ENCODE data around the gene LRMDA. TPM values are rescaled to one million over a fixed set of nuclear protein-coding genes. Genes with fewer than 3 reads are reported as not detected.
"Not testable (repeated sequence)": the region's sequence is repeated elsewhere in the genome, so short reads cannot be mapped to it uniquely, and the experiment has no call there.

Gene LRMDA
- total RNA-seq, 1 experiment from 2014 or later: 0.24 TPM

- H3K9me3 ChIP-seq (replicated peaks): no peaks in the 10 kb centered on the region
Measured at GRCh38 chr10:76127984-76128589, 696.7 kb downstream of the LRMDA start.

GRCh38 chr10:76129213-76129612 is 697.8 kb downstream of the LRMDA start:
- H3K4me1 ChIP-seq: no peaks in the 10 kb centered on the region
- DNase-seq: no peak
- no peaks in the 10 kb centered on the region for H3K27me3 ChIP-seq
- H3K27ac ChIP-seq: no peak overlapping the region
- H3K4me3 ChIP-seq: no peak overlapping the region
- H3K36me3 ChIP-seq: no peaks in the 10 kb centered on the region
- no peaks in the 10 kb centered on the region for H3K9me3 ChIP-seq (replicated peaks)

More at GRCh38 chr10:76127984-76128589, 696.7 kb downstream of the LRMDA start:
- Histone ChIP-seq H3K4me3 (no peak overlapping the region), H3K4me1 (no peaks in the 10 kb centered on the region), H3K36me3 (no peaks in the 10 kb centered on the region), H3K27me3 (no peaks in the 10 kb centered on the region), H3K27ac (no peak overlapping the region)
- no peak for DNase-seq

GRCh38 chr10:76130892-76131291 is 699.5 kb downstream of the LRMDA start:
- no peak overlapping the region for H3K27ac ChIP-seq
- H3K9me3 ChIP-seq (replicated peaks): no peaks in the 10 kb centered on the region
- no peak overlapping the region for H3K4me3 ChIP-seq
- no peak for DNase-seq
- no peaks in the 10 kb centered on the region for H3K36me3 ChIP-seq
- H3K4me1 ChIP-seq: no peaks in the 10 kb centered on the region
- H3K27me3 ChIP-seq: no peaks in the 10 kb centered on the region

- no peak for DNase-seq
- Histone ChIP-seq H3K27me3 (no peaks in the 10 kb centered on the region), H3K4me3 (no peak overlapping the region), H3K4me1 (no peaks in the 10 kb centered on the region), H3K9me3 (replicated peaks) (no peaks in the 10 kb centered on the region), H3K36me3 (no peaks in the 10 kb centered on the region), H3K27ac (no peak overlapping the region)
Measured at GRCh38 chr10:76133597-76134255, 702.3 kb downstream of the LRMDA start.

- Histone ChIP-seq H3K4me3 (no peak overlapping the region), H3K27ac (no peak overlapping the region), H3K36me3 (no peaks in the 10 kb centered on the region), H3K27me3 (no peaks in the 10 kb centered on the region), H3K4me1 (no peaks in the 10 kb centered on the region), H3K9me3 (replicated peaks) (no peaks in the 10 kb centered on the region)
- no peak for DNase-seq
Measured at GRCh38 chr10:76136961-76137360, 705.5 kb downstream of the LRMDA start.

GRCh38 chr10:76138286-76138685 is 706.9 kb downstream of the LRMDA start:
- Histone ChIP-seq H3K27ac (no peak overlapping the region), H3K27me3 (no peaks in the 10 kb centered on the region), H3K9me3 (replicated peaks) (no peaks in the 10 kb centered on the region), H3K36me3 (no peaks in the 10 kb centered on the region), H3K4me1 (no peaks in the 10 kb centered on the region), H3K4me3 (no peak overlapping the region)
- DNase-seq: no peak

- Histone ChIP-seq H3K27ac (no peak overlapping the region), H3K36me3 (no peaks in the 10 kb centered on the region), H3K9me3 (replicated peaks) (no peaks in the 10 kb centered on the region), H3K27me3 (no peaks in the 10 kb centered on the region), H3K4me3 (no peak overlapping the region), H3K4me1 (no peaks in the 10 kb centered on the region)
- DNase-seq: no peak
Measured at GRCh38 chr10:76138906-76139305, 707.5 kb downstream of the LRMDA start.

- Histone ChIP-seq H3K27ac (no peak overlapping the region), H3K4me3 (no peak overlapping the region), H3K36me3 (no peaks in the 10 kb centered on the region), H3K9me3 (replicated peaks) (no peaks in the 10 kb centered on the region), H3K4me1 (no peaks in the 10 kb centered on the region), H3K27me3 (no peaks in the 10 kb centered on the region)
- DNase-seq: no peak
Measured at GRCh38 chr10:76139431-76139830, 708.0 kb downstream of the LRMDA start.

GRCh38 chr10:76141376-76141775 is 710.0 kb downstream of the LRMDA start:
- DNase-seq: no peak
- no peaks in the 10 kb centered on the region for H3K36me3 ChIP-seq
- no peaks in the 10 kb centered on the region for H3K27me3 ChIP-seq
- no peaks in the 10 kb centered on the region for H3K9me3 ChIP-seq (replicated peaks)
- no peaks in the 10 kb centered on the region for H3K4me1 ChIP-seq
- H3K27ac ChIP-seq: no peak overlapping the region
- no peak overlapping the region for H3K4me3 ChIP-seq

GRCh38 chr10:76148217-76148616 is 716.8 kb downstream of the LRMDA start:
- not testable (repeated sequence) for H3K27ac ChIP-seq; H3K27me3 ChIP-seq; H3K4me1 ChIP-seq; H3K9me3 ChIP-seq (replicated peaks); DNase-seq; H3K4me3 ChIP-seq; H3K36me3 ChIP-seq

GRCh38 chr10:76149182-76149581 is 717.8 kb downstream of the LRMDA start:
- H3K4me3 ChIP-seq: no peak overlapping the region
- no peaks in the 10 kb centered on the region for H3K4me1 ChIP-seq
- no peak overlapping the region for H3K27ac ChIP-seq
- no peaks in the 10 kb centered on the region for H3K9me3 ChIP-seq (replicated peaks)
- no peaks in the 10 kb centered on the region for H3K27me3 ChIP-seq
- no peaks in the 10 kb centered on the region for H3K36me3 ChIP-seq
- no peak for DNase-seq

- H3K36me3 ChIP-seq: no peaks in the 10 kb centered on the region
- H3K9me3 ChIP-seq (replicated peaks): no peaks in the 10 kb centered on the region
- no peak for DNase-seq
Measured at GRCh38 chr10:76149602-76150138, 718.2 kb downstream of the LRMDA start.

GRCh38 chr10:76150139-76150875 is 718.9 kb downstream of the LRMDA start:
- Histone ChIP-seq H3K9me3 (replicated peaks) (no peaks in the 10 kb centered on the region), H3K27me3 (no peaks in the 10 kb centered on the region), H3K4me3 (no peak overlapping the region), H3K27ac (no peak overlapping the region), H3K4me1 (no peaks in the 10 kb centered on the region), H3K36me3 (no peaks in the 10 kb centered on the region)
- no peak for DNase-seq

More at GRCh38 chr10:76149602-76150138, 718.2 kb downstream of the LRMDA start:
- H3K27me3 ChIP-seq: no peaks in the 10 kb centered on the region
- H3K4me3 ChIP-seq: no peak overlapping the region
- H3K27ac ChIP-seq: no peak overlapping the region
- H3K4me1 ChIP-seq: no peaks in the 10 kb centered on the region

- H3K4me3 ChIP-seq: no peak overlapping the region
- H3K27ac ChIP-seq: no peak overlapping the region
- no peaks in the 10 kb centered on the region for H3K4me1 ChIP-seq
- H3K36me3 ChIP-seq: no peaks in the 10 kb centered on the region
- no peaks in the 10 kb centered on the region for H3K27me3 ChIP-seq
- DNase-seq: no peak
- H3K9me3 ChIP-seq (replicated peaks): no peaks in the 10 kb centered on the region
Measured at GRCh38 chr10:76150876-76151288, 719.5 kb downstream of the LRMDA start.

- no peaks in the 10 kb centered on the region for H3K9me3 ChIP-seq (replicated peaks)
- H3K27me3 ChIP-seq: no peaks in the 10 kb centered on the region
- H3K36me3 ChIP-seq: no peaks in the 10 kb centered on the region
- H3K4me1 ChIP-seq: no peaks in the 10 kb centered on the region
- H3K27ac ChIP-seq: no peak overlapping the region
- no peak overlapping the region for H3K4me3 ChIP-seq
- no peak for DNase-seq
Measured at GRCh38 chr10:76152186-76152585, 720.8 kb downstream of the LRMDA start.

All from SJCRH30 (cell line).